ENCODE data around the gene TTI1.

TTI1 gene

DNA sequence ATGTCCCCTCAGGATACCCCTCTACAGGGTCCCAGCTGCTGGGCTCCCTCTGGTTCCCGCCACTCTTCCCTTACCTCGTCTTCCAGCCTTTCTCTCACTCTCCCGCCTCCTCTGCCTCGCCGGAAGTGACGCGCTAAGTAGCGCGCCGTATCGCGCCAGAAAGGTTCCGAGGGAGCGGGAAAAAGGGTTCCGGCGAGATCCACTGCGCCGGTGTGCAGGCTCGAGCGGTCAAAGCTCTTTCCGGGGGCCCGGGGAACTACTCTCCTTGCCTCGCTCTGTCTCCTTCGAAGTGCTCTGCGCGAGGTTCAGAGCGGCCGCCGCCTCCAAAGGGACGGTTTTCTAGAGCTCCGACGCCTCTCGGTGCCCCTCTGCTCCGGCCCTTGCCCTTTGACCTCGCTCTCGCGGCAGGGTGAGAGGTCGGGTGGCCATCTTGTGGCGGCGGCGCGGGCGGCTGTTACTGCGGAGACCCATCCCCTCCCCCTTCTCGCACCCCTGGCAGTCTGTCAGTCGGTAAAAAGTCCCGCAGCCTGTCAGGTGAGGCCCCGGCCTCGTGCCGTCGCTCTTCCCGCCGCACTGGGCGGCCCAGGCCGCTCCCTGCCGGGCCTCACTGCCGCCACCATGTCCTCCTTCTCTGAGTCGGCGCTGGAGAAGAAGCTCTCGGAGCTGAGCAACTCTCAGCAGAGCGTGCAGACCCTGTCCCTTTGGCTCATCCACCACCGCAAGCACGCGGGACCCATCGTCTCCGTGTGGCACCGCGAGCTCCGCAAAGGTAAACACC lies at the start of gene TTI1, which contains the start of gene RPRD1B:
Gene TTI1 (minus strand): TSS at position 127 of the 778 bp plus-strand sequence. CDS start 19,640 bp downstream, outside the sequence.
Gene RPRD1B (plus strand): TSS at position 417 of the 778 bp plus-strand sequence. CDS start 202 bp downstream, at position 619.
- DNase-seq (ENCODE audit: low spot score), result peak; percentile 92

DNA sequence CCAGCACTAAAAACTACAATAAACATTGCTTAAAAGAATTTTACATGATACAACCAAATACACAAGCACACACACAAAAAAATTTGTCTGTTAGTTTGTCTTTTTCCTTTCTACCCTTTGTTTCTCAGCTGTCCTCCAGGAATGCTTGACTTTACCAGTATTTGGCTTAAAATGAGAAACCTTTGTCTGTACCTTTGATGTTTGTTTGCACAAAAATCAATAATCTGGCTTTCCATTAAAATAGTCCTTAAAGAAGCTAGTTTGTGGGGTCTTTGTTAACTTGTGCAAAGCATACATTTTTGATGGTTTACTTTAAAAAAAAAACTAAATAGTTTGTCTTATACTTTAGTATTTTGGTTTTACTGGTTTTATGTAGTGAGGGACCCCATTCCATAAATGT lies 49.6 kb upstream of the TTI1 start:
- no peak for DNase-seq (ENCODE audit: low spot score)

DNA sequence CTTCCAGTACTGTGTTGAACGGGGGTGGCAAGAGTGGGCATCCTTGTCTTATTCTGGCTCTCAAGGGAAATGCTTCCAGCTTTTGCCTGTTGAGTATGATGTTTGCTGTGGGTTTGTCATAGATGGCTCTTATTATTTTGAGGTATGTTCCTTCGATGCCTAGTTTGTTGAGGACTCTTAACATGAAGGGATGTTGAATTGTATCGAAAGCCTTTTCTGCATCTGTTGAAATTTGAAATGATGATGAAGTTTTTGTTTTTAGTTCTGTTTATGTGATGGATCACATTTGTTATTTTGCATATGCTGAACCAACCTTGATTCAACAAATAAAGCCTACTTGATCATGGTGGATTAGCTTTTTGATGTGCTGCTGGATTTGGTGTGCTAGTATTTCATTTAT lies 48.3 kb upstream of the TTI1 start:
- DNase-seq (ENCODE audit: low spot score), result no peak

DNA sequence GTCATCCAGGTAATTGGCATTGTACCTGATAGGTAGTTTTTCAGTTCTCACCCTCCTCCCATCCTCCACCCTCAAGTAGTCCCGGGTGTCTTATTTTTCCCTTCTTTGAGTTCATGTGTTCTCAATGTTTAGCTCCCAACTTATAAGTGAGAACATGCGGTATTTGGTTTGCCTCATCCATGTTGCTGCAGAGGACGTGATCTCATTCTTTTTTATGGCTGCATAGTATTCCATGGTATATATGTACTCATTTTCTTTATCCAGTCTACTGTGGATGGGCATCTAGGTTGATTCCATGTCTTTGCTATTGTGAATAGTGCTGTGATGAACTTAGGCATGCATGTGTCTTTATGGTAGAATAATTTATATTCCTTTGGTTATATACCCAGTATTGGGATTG lies 46.1 kb upstream of the TTI1 start:
- no peak for DNase-seq (ENCODE audit: low spot score)

DNA sequence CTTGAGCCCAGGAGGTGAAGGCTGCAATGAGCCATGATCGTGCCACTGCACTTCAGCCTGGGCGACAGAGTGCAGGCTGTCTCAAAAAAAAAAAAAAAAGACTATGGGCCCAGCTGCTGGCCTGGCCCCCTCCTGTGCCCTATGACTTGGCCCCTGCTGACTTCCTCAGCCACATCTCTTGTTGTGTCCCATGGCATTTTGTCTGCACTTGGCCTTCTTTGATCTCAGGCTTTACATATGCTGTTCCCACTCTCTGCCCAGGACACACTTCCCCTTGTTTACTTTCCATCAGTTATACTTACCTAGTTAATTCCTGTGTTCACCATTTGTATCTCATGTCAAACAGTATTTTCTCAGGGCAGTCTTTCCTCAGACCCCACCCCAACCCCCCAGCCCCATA lies 44.8 kb upstream of the TTI1 start:
- no peak for DNase-seq (ENCODE audit: low spot score)

DNA sequence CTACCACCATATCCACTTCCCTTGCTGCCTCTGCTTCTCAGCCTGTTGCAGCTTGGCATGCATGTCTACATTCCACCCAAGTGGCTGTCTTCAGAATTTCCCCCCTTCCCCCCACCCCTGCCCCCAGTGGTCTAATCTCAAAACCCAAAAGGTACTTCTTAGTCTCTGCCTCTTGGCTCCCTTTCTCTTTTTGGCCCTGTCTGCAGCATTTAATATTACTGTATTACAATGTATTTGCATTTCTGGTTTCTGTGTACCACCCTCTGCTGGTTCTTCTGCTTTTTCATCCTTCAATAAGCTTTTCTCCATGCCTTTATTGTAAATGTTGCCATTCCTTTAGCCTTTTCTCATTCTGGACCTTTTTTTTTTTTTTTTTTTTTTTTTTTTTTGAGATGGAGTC lies 43.3 kb upstream of the TTI1 start:
- no peak for DNase-seq (ENCODE audit: low spot score)

- DNase-seq (ENCODE audit: low spot score), result no peak
Measured at GRCh38 chr20:38075161-38075998, 42.1 kb upstream of the TTI1 start.

- DNase-seq (ENCODE audit: low spot score), result peak; percentile 47
Measured at GRCh38 chr20:38073307-38074071, 40.2 kb upstream of the TTI1 start.

GRCh38 chr20:38072898-38073297 lies 39.6 kb upstream of the TTI1 start:
- DNase-seq (ENCODE audit: low spot score), result no peak

GRCh38 chr20:38067717-38068365 lies 34.6 kb upstream of the TTI1 start:
- no peak for DNase-seq (ENCODE audit: low spot score)

DNA sequence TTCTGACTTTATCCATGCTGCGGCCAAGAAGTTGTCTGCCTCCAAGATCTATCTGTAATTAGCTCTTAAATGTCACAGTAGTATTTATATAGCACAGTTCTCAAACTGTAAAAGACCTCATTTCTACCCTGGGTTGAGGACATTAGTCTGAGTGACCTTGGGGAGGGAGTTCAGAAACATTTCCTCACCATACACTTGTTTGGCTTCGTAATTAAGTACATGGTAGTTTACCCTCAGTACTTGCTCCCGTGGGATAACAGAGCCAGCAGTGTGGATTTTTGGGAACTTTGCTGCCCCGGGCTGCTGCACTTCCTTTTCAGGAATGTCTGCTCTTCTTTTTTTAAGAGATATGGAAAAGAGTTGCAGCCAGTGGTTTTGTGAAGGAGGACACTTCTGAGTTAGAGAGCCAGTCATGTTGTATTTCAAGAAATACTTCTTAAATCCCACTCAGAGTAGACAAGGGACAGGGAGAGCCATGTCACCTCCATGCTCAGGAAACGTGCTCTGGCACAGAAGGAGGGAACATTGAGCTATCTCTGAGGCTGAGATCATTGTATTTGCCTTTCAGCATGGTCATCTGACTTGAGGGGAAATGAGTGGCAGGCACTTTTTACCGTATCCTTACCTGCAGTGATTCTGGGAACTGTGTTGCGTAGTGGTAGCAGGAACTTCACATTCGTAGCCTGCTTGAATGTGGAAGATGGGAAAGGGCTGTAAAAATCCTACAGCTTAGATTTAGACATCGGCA lies 33.9 kb upstream of the TTI1 start:
- no peak for DNase-seq (ENCODE audit: low spot score)

- no peak for DNase-seq (ENCODE audit: low spot score)
Measured at GRCh38 chr20:38065764-38066375, 32.6 kb upstream of the TTI1 start.

DNA sequence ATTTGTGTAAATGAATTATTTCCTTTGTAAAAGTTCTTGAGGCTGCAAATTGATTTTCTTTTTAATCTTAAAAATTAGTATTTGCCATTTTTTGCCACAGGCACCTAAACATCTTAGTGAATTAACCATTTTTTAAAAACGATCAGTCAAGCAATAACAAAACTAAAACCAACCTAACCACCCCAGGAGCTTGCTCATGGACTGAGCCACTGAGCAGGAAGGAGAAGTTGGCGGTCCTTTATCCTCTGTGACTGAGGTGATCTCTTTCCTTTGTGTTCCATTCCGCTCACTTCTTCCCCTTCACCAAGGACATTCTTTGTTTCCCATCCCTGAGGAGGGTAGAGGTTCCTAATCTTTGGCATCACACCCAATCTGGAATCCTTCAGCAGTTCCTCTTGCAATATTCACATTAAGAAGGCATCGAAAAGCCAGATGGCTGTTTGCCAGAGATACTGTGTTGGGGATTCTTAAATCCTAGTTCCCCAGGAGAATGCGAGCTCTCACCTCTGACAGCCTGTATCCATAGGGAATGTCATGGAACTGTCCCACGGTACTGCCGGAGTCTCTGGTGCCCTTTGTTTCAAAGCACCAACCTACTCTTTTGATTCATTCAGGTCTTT lies 30.8 kb upstream of the TTI1 start:
- DNase-seq (ENCODE audit: low spot score), result no peak

- DNase-seq (ENCODE audit: low spot score), result no peak
Measured at GRCh38 chr20:38062890-38063289, 29.6 kb upstream of the TTI1 start.

DNA sequence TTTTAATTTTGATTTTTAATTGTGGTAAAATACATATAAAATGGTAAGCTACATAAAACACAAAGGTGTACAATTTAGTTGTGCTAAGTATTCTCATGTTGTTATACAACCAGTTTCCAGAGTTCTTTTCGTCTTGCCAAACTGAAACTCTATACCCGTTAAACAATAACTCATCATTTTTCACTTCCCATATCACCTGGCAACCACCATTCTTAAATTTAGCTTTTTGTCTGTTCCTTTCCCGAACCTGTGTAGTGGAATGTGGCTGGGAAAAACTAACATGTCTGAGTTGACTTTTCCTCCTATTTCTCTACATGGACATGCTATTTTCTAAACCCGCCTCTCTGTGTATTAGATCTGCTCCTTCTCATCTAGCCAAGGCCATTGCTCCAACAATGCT lies 27.9 kb upstream of the TTI1 start:
- no peak for DNase-seq (ENCODE audit: low spot score)

- no peak for DNase-seq (ENCODE audit: low spot score)
Measured at GRCh38 chr20:38060536-38060935, 27.3 kb upstream of the TTI1 start.

DNA sequence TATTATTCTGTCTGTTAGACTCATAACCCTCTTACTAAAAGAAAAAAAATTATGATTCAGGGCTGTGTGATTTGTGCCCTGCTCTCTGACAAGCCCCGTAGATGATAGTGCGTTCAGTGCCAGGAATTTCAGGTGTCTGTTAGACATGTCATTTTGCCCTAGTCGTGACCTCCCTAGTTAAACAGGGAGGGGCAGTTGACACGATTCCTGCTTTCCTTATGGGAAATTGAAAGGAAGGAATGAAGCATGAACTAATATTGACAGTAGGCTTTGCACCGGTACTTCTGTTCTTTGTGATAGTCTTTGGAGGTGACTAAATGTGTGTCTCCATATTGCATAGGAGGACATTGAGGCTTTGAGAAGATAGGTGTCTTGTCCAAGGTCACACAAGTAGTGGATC lies 26.6 kb upstream of the TTI1 start:
- no peak for DNase-seq (ENCODE audit: low spot score)

DNA sequence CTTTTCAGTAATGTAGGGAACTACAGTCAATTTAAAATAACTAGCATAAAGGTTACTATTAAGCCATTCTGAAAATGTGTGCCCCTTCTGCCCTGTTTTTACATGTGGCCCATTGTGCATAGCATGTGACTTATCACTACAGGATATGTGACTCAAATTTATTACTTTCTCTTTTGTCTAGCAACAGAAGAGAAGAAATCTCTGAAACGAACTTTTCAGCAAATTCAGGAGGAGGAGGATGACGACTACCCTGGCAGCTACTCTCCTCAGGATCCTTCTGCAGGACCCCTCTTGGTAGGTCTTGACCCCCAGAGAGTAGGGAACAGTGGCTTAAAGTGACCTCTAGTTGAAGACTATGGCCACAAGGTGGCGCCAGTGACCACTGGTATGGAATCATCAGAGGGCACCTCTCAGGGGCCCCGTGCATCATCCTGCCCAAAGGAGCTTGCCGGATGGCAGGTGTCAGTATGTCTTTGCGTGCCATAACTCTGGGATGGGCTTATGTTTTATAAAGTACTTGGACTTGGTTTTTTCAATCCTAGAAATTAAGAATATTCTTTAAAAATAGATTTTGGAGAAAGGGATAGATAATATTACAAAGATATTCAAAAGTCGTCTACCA lies 24.2 kb upstream of the TTI1 start:
- peak; percentile 72 for DNase-seq (ENCODE audit: low spot score)

DNA sequence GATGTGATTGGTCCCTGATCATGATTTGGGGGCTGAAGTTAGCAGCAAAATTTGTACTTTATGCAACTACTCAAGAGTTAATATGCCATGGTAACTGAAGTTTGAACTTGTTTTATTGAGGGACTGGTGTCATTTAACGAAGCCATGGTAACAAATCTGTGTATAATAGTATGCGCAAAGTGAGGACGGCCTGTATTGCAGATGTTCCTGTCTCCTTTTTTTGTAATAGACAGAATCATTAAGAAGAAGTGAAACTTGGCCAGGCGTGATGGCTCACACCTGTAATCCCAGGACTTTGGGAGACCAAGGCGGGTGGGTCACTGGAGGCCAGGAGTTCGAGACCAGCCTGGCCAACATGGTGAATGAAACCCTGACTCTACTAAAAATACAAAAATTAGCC lies 22.6 kb upstream of the TTI1 start:
- no peak for DNase-seq (ENCODE audit: low spot score)

GRCh38 chr20:38055294-38055693 lies 22.0 kb upstream of the TTI1 start:
- no peak for DNase-seq (ENCODE audit: low spot score)
